Mesenchymal stem cell (in vitro differentiated cells and primary cell): Measurements from ENCODE around the gene SYNPO2L.

ENCODE experiments used
- DNase-seq: peaks from one replicate; pipeline ENCODE4 v3.0.0-alpha.2; 2013
- H2AFZ ChIP-seq: one replicate; pipeline ENCODE4 v1.6.1; 2013; ENCODE audit warnings: low read depth, mild to moderate bottlenecking, control low read depth, inconsistent platforms, low read length, moderate library complexity
- H2AK5ac ChIP-seq: 2 replicates; pipeline ENCODE4 v1.6.1; 2013; ENCODE audit warnings: low read length, moderate library complexity, mild to moderate bottlenecking, inconsistent platforms; ENCODE audit not compliant: severe bottlenecking
- H2BK120ac ChIP-seq: one replicate; pipeline ENCODE4 v1.6.1; 2013; ENCODE audit warnings: low read depth, mild to moderate bottlenecking, inconsistent platforms, low read length, moderate library complexity
- H2BK12ac ChIP-seq, 2 experiments: one replicate each; pipeline ENCODE4 v1.6.1; 2013; ENCODE audit warnings: inconsistent platforms in 2 of 2, low read length in 2 of 2, mild to moderate bottlenecking in 2 of 2, moderate library complexity in 2 of 2, control low read depth in 1 of 2
- H2BK15ac ChIP-seq: one replicate; pipeline ENCODE4 v1.6.1; 2013; ENCODE audit warnings: mild to moderate bottlenecking, low read depth, inconsistent platforms; ENCODE audit not compliant: poor library complexity, severe bottlenecking
- H2BK5ac ChIP-seq: 2 replicates; pipeline ENCODE4 v1.6.1; 2013; ENCODE audit warnings: low read depth, mild to moderate bottlenecking, low read length, control low read depth, inconsistent platforms; ENCODE audit not compliant: poor library complexity, severe bottlenecking
- H3K14ac ChIP-seq, 2 experiments: one replicate each; pipeline ENCODE4 v1.6.1; 2013; ENCODE audit warnings: inconsistent platforms in 2 of 2, low read length in 2 of 2, control low read depth in 1 of 2, mild to moderate bottlenecking in 1 of 2, moderate library complexity in 1 of 2
- H3K18ac ChIP-seq, 2 experiments: one replicate each; pipeline ENCODE4 v1.6.1; 2013; ENCODE audit warnings: inconsistent platforms in 2 of 2, low read length in 2 of 2, control low read depth in 1 of 2, low read depth in 1 of 2, mild to moderate bottlenecking in 1 of 2
- H3K23ac ChIP-seq, 2 experiments: one replicate each; pipeline ENCODE4 v1.6.1; 2013; ENCODE audit warnings: inconsistent platforms in 2 of 2, low read length in 2 of 2, mild to moderate bottlenecking in 2 of 2, moderate library complexity in 2 of 2, control low read depth in 1 of 2
- H3K27ac ChIP-seq: 2 replicates; pipeline ENCODE4 v1.5.1; 2013; ENCODE audit warnings: mild to moderate bottlenecking, moderate library complexity, low read length, control low read depth, inconsistent platforms; ENCODE audit not compliant: poor library complexity, severe bottlenecking
- H3K27me3 ChIP-seq, 2 experiments: 2 replicates each; pipeline versions ENCODE4 v1.6.1 to v1.7.0; 2013; ENCODE audit warnings: low read length in 2 of 2, mild to moderate bottlenecking in 2 of 2, moderate library complexity in 2 of 2, control low read depth in 1 of 2, inconsistent platforms in 1 of 2; ENCODE audit not compliant: control insufficient read depth in 1 of 2, insufficient read depth in 1 of 2
- H3K36me3 ChIP-seq, 2 experiments: 2 replicates each; pipeline versions ENCODE4 v1.6.1 to v1.7.0; 2013; ENCODE audit warnings: low read length in 2 of 2, control low read depth in 1 of 2, inconsistent platforms in 1 of 2, low read depth in 1 of 2, mild to moderate bottlenecking in 1 of 2; ENCODE audit not compliant: insufficient read depth in 2 of 2, control insufficient read depth in 1 of 2
- H3K4ac ChIP-seq, 2 experiments: one replicate each; pipeline ENCODE4 v1.6.1; 2013; ENCODE audit warnings: inconsistent platforms in 2 of 2, low read length in 2 of 2, mild to moderate bottlenecking in 2 of 2, moderate library complexity in 2 of 2, control low read depth in 1 of 2, low read depth in 1 of 2
- H3K4me1 ChIP-seq: 2 replicates; pipeline ENCODE4 v1.6.1; 2013; ENCODE audit warnings: low read depth, low read length, control low read depth; ENCODE audit not compliant: control insufficient read depth, insufficient read depth
- H3K4me2 ChIP-seq: 2 replicates; pipeline ENCODE4 v1.6.1; 2013; ENCODE audit warnings: low read length, mild to moderate bottlenecking, inconsistent platforms; ENCODE audit not compliant: poor library complexity, severe bottlenecking
- H3K4me3 ChIP-seq, 2 experiments: 2 replicates each; pipeline versions ENCODE4 v1.5.1 to v1.7.0; 2013; ENCODE audit warnings: low read length in 2 of 2, mild to moderate bottlenecking in 2 of 2, control low read depth in 1 of 2, low read depth in 1 of 2; ENCODE audit not compliant: insufficient read depth in 1 of 2
- H3K79me1 ChIP-seq: replicated peaks from 2 replicates; pipeline ENCODE4 v1.6.1; 2013; ENCODE audit warnings: mild to moderate bottlenecking, control low read depth, low read length, inconsistent platforms; ENCODE audit not compliant: poor library complexity, severe bottlenecking
- H3K9ac ChIP-seq: 2 replicates; pipeline ENCODE4 v1.7.0; 2013; ENCODE audit warnings: mild to moderate bottlenecking, low read length, moderate library complexity
- H3K9me3 ChIP-seq: 2 replicates; pipeline ENCODE4 v1.7.0; 2013; ENCODE audit warnings: mild to moderate bottlenecking, low read length; ENCODE audit not compliant: control insufficient read depth
- H4K8ac ChIP-seq: one replicate; pipeline ENCODE4 v1.6.1; 2013; ENCODE audit warnings: inconsistent platforms, mild to moderate bottlenecking, low read length, moderate library complexity
- H4K91ac ChIP-seq: one replicate; pipeline ENCODE4 v1.6.1; 2013; ENCODE audit warnings: mild to moderate bottlenecking, low read length, inconsistent platforms
- WGBS: methylation state at CpG from one replicate; pipeline ENCODE4 v1.1.7; 2013; ENCODE audit warnings: mixed read lengths; 5-methylcytosine and 5-hydroxymethylcytosine counted together

SYNPO2L gene

GRCh38 chr10:73597346-73597745 is 58.5 kb downstream of the SYNPO2L start:
- no peak for DNase-seq
- Histone ChIP-seq H3K23ac (no peak overlapping the region), H2AFZ (no peak overlapping the region), H3K9ac (no peak overlapping the region), H3K79me1 (peaks cover 9% of the 10 kb centered on the region), H3K27ac (peak overlapping the region; percentile 63), H3K4me2 (no peak overlapping the region), H2AK5ac (no peak overlapping the region), H3K4ac (no peak overlapping the region), H4K8ac (no peak overlapping the region), H2BK12ac (no peak overlapping the region), H3K9me3 (no peaks in the 10 kb centered on the region), H3K36me3 (no peaks in the 10 kb centered on the region), H3K27me3 (no peaks in the 10 kb centered on the region), H4K91ac (no peak overlapping the region), H3K4me1 (peaks cover 9% of the 10 kb centered on the region), H2BK120ac (no peak overlapping the region), H2BK15ac (no peak overlapping the region), H3K14ac (no peak overlapping the region), H3K18ac (no peak overlapping the region), H3K4me3 (no peak overlapping the region), H2BK5ac (no peak overlapping the region)
- no CpG with 5 or more reads among the region's 1 CpG for WGBS
